Muscle of leg (tissue), 11 donors: ENCODE data around the gene REXO1. TPM values are rescaled to one million over a fixed set of nuclear protein-coding genes. Genes with fewer than 3 reads are reported as not detected.

Experiments used
- DNase-seq: peaks from one replicate; pipeline ENCODE4 v3.0.0; 2013
- H3K27ac ChIP-seq: one replicate; pipeline ENCODE4 v1.5.1; 2013; ENCODE audit warnings: mild to moderate bottlenecking, low read length, control low read depth
- H3K27me3 ChIP-seq: one replicate; pipeline ENCODE4 v1.6.1; 2013; ENCODE audit warnings: low read length; ENCODE audit not compliant: control insufficient read depth, insufficient read depth
- H3K36me3 ChIP-seq: one replicate; pipeline ENCODE4 v1.6.1; 2013; ENCODE audit warnings: low read length; ENCODE audit not compliant: control insufficient read depth, insufficient read depth
- H3K4me1 ChIP-seq: one replicate; pipeline ENCODE4 v1.6.1; 2013; ENCODE audit warnings: low read length; ENCODE audit not compliant: control insufficient read depth, insufficient read depth
- H3K4me3 ChIP-seq: one replicate; pipeline ENCODE4 v1.5.1; 2013; ENCODE audit warnings: low read length, control low read depth
- H3K9me3 ChIP-seq: replicated peaks from 2 replicates; pipeline ENCODE4 v1.6.1; 2013; ENCODE audit warnings: low read depth, low read length; ENCODE audit not compliant: control insufficient read depth
- WGBS: methylation state at CpG from one replicate; pipeline ENCODE4 v1.1.5; 2013; ENCODE audit warnings: missing lambda C conversion rate; ENCODE audit not compliant: insufficient coverage; 5-methylcytosine and 5-hydroxymethylcytosine counted together
- polyA plus RNA-seq, 8 donors: library from polyadenylated mRNA; unstranded; fragments of 120-200 nt; gene quantifications; one replicate each; pipeline versions ENCODE4 v1.2.1 to v1.2.3, GENCODE V29; 2013; ENCODE audit warnings: inconsistent platforms in 1 of 8, low replicate concordance in 1 of 8; ENCODE audit not compliant: insufficient read length in 8 of 8, insufficient read depth in 1 of 8
- total RNA-seq: library from RNA; stranded (reverse); fragments of 120-200 nt; gene quantifications from one replicate; pipeline ENCODE4 v1.2.4, GENCODE V29; 2013

Gene REXO1
- total and polyA plus RNA-seq, 9 donors, result 4.8 to 26.9 (median 23.9) TPM

GRCh38 chr19:1847684-1848398 lies 442 bp downstream of the REXO1 start:
- Histone ChIP-seq H3K36me3 (peaks cover 20% of the 10 kb centered on the region), H3K4me1 (peaks cover 63% of the 10 kb centered on the region), H3K9me3 (no peaks in the 10 kb centered on the region), H3K27me3 (no peaks in the 10 kb centered on the region), H3K27ac (peak overlapping the region; percentile 97), H3K4me3 (peak overlapping the region; percentile 93)
- WGBS, result under 1% methylated on average over 72 of the region's 72 CpGs
- DNase-seq, result peak; percentile 73

GRCh38 chr19:1847348-1847683 lies 967 bp downstream of the REXO1 start:
- no peak for DNase-seq
- Histone ChIP-seq H3K9me3 (no peaks in the 10 kb centered on the region), H3K4me3 (peak overlapping the region; percentile 93), H3K27me3 (no peaks in the 10 kb centered on the region), H3K27ac (peak overlapping the region; percentile 74), H3K4me1 (peaks cover 60% of the 10 kb centered on the region), H3K36me3 (peaks cover 20% of the 10 kb centered on the region)
- 8% methylated on average over 10 of the region's 12 CpGs for WGBS

GRCh38 chr19:1846517-1847204 lies 1.6 kb downstream of the REXO1 start:
- no peak for DNase-seq
- Histone ChIP-seq H3K36me3 (peaks cover 20% of the 10 kb centered on the region), H3K27ac (peak overlapping the region; percentile 13), H3K4me3 (peak overlapping the region; percentile 93), H3K27me3 (no peaks in the 10 kb centered on the region), H3K9me3 (no peaks in the 10 kb centered on the region), H3K4me1 (peaks cover 58% of the 10 kb centered on the region)
- 73% methylated on average over 29 of the region's 29 CpGs for WGBS

GRCh38 chr19:1845642-1846041 lies 2.6 kb downstream of the REXO1 start:
- no peak overlapping the region for H3K4me3 ChIP-seq
- H3K36me3 ChIP-seq, result peaks cover 20% of the 10 kb centered on the region
- 91% methylated on average over 9 of the region's 11 CpGs for WGBS
- no peak for DNase-seq
- H3K9me3 ChIP-seq, result no peaks in the 10 kb centered on the region
- H3K27me3 ChIP-seq, result no peaks in the 10 kb centered on the region
- no peak overlapping the region for H3K27ac ChIP-seq
- H3K4me1 ChIP-seq, result peaks cover 64% of the 10 kb centered on the region

DNA sequence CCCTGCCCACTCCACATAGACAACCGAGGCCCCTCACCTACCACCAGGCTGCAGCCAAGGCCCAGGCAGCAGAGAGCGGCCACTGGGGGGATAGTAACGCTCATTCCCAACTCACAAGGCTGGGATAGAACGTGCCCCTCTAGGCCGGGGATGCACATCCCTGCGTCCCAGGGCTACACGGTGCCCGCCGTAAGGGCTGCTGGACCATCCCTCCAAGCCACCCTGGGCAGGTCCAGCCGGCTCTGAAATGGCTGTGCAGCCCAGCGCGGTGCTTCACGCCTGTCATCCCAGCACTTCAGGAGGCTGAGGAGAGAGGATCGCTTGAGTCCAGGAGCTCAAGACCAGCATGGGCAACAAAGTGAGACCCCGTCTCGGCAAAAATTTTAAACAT lies 3.2 kb downstream of the REXO1 start:
- Histone ChIP-seq H3K4me3 (no peak overlapping the region), H3K4me1 (peaks cover 69% of the 10 kb centered on the region)

DNA sequence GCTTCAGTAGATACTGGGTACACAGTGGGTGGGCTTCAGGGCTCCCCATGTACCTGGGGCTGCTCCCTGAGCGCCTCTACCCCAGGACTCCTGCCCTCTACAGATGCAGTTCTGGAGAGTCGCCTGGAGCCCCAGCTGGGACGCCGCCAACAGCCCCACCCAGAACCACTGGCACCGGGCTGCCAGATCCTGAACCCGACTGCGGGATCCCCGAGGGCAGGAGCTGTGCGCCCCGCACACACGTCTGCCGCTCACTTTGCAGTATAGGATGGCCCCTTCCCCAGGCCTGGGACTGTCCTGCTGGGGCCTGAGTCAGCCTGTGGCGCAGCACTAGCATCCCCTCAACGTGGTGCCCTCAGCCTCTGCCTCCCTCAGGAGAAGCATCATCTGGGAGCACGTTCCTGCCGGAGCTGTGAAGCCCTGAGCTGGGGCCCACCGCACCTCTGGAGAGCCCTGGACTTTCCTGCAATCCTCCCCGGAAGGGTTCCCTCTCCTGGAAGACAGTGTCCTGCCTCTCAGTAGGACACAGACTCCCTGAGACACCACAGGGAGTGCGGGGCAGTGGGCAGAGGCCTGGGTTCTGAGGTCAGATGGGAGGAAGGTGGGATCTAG lies 3.7 kb downstream of the REXO1 start:
- WGBS, result 73% methylated on average over 18 of the region's 19 CpGs
- H3K4me1 ChIP-seq, result peaks cover 74% of the 10 kb centered on the region
- no peak overlapping the region for H3K27ac ChIP-seq

More for the DNA sequence above, 3.2 kb downstream of the REXO1 start:
- DNase-seq, result no peak
- WGBS, result 82% methylated on average over 14 of the region's 16 CpGs
- Histone ChIP-seq H3K27me3 (no peaks in the 10 kb centered on the region), H3K27ac (no peak overlapping the region), H3K9me3 (no peaks in the 10 kb centered on the region), H3K36me3 (peaks cover 20% of the 10 kb centered on the region)

GRCh38 chr19:1843646-1844394 lies 4.5 kb downstream of the REXO1 start:
- 50% methylated on average over 21 of the region's 25 CpGs for WGBS
- Histone ChIP-seq H3K27ac (no peak overlapping the region), H3K4me1 (peaks cover 74% of the 10 kb centered on the region), H3K9me3 (no peaks in the 10 kb centered on the region), H3K36me3 (peaks cover 25% of the 10 kb centered on the region), H3K4me3 (no peak overlapping the region), H3K27me3 (no peaks in the 10 kb centered on the region)
- peak; percentile 46 for DNase-seq

More for the DNA sequence above, 3.7 kb downstream of the REXO1 start:
- H3K4me3 ChIP-seq, result no peak overlapping the region
- DNase-seq, result no peak
- no peaks in the 10 kb centered on the region for H3K9me3 ChIP-seq
- H3K36me3 ChIP-seq, result peaks cover 23% of the 10 kb centered on the region
- no peaks in the 10 kb centered on the region for H3K27me3 ChIP-seq

- DNase-seq, result no peak
- Histone ChIP-seq H3K4me3 (no peak overlapping the region), H3K9me3 (no peaks in the 10 kb centered on the region), H3K4me1 (peaks cover 73% of the 10 kb centered on the region), H3K27me3 (no peaks in the 10 kb centered on the region), H3K27ac (peak overlapping the region; percentile 7), H3K36me3 (peaks cover 25% of the 10 kb centered on the region)
- WGBS, result 82% methylated on average over 22 of the region's 22 CpGs
Observed at GRCh38 chr19:1843116-1843515, 5.2 kb downstream of the REXO1 start.

DNA sequence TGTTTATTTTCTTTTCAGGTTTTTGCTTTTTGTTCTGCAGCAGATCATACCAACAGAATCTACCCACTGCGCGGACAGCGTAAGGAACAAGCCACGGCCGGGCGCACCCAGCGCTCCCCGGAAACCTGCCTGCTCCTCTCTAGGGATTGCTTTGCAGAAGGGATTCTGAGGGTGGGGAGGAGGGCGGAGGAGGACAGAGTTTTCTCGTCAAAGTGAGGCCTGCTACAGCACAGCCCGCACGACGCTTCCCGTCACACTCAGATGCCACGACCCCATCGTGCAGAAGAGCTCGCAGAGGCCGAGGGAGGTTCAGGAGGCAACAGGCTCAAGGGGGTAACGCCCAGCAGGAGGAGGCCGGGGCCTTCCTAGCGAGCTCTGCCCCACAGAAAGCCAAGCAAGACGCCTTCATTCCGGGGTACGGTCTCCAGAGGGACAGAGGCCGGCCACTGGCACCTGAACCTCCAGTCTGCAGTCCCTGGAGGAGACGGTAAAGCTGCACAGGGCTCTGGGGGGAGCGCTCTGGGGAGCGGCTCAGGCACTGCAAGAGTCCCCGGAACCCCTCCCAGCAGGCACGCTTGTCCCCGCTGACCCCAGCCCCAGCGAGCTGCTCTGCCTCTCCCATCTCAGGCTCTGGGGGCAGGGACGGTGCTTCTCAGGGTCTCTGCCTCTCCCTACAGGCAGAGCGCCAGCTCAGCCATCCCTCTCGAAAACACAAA lies 6.9 kb downstream of the REXO1 start:
- DNase-seq, result no peak
- H3K27me3 ChIP-seq, result no peaks in the 10 kb centered on the region
- H3K36me3 ChIP-seq, result peaks cover 25% of the 10 kb centered on the region
- H3K27ac ChIP-seq, result peak overlapping the region; percentile 62
- peak overlapping the region; percentile 19 for H3K4me3 ChIP-seq
- 59% methylated on average over 21 of the region's 35 CpGs for WGBS
- peaks cover 60% of the 10 kb centered on the region for H3K4me1 ChIP-seq
- no peaks in the 10 kb centered on the region for H3K9me3 ChIP-seq
